ENCODE results near the gene DHRS7. TPM values are rescaled to one million over a fixed set of nuclear protein-coding genes. Genes with fewer than 3 reads are reported as not detected.

The DHRS7 gene
- 32.3 and 73.4 TPM in 2 replicates for total RNA-seq

GRCh38 chr14:60164712-60165546 is at the start of gene DHRS7:
DHRS7 (minus strand) TSS chr14:60165398; CDS start chr14:60165309, 89 bp downstream.

Other genes starting within 250 kb of the DHRS7 start
- gene LRRC9, start 245.3 kb downstream of the DHRS7 start, total RNA-seq, result not detected in 2 replicates
- 32.4 and 59.2 TPM in 2 replicates for gene PCNX4, start 73.5 kb downstream of the DHRS7 start, total RNA-seq
- 9.0 and 11.9 TPM in 2 replicates for gene PPM1A, start 83.8 kb upstream of the DHRS7 start, total RNA-seq

Measured in mesangial cell (primary cell).